ENCODE results near the gene BRD9. TPM values are rescaled to one million over a fixed set of nuclear protein-coding genes. Genes with fewer than 3 reads are reported as not detected.
A peak's percentile ranks its signal among the peaks of the same experiment; 100 is the strongest.

The BRD9 gene
- total RNA-seq, 1 donor from 2014 or later = 33.8 TPM

DNA sequence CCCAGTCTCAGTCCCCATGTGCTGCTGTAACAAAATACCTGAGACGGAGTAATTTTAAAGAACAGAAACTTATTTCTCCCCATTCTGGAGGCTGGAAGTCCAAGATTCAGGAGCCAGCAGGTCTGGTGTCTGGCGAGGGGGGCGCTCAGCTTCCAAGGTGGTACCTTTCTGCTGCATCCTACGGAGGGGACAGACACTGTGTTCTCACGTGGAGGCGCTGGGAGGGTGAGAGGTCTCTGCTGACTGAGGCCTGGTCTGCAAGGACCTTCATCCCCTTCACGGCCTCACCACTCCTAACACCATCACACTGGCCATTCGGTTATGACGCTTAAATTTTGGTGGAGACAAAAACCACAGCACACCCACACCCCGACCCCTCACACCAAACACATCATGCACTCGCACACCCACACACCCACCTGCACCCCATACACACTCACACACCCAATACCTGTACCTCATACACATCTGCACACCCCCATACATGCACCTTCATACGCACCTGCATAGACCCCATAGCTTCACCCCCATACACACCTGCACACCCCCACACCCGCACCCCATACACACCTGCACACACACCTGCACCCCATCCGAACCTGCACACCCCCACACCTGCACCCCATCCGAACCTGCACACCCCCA lies 32.0 kb downstream of the BRD9 start:
- no peak for DNase-seq
- H3K9me3 ChIP-seq = no peaks in the 10 kb centered on the region
- no peaks in the 10 kb centered on the region for H3K4me1 ChIP-seq
- H3K4me3 ChIP-seq = no peak overlapping the region
- intact Hi-C loops (cut with DNase I) = no loop called here
- H3K36me3 ChIP-seq = peaks cover 26% of the 10 kb centered on the region
- TF ChIP-seq, protein P1, sequence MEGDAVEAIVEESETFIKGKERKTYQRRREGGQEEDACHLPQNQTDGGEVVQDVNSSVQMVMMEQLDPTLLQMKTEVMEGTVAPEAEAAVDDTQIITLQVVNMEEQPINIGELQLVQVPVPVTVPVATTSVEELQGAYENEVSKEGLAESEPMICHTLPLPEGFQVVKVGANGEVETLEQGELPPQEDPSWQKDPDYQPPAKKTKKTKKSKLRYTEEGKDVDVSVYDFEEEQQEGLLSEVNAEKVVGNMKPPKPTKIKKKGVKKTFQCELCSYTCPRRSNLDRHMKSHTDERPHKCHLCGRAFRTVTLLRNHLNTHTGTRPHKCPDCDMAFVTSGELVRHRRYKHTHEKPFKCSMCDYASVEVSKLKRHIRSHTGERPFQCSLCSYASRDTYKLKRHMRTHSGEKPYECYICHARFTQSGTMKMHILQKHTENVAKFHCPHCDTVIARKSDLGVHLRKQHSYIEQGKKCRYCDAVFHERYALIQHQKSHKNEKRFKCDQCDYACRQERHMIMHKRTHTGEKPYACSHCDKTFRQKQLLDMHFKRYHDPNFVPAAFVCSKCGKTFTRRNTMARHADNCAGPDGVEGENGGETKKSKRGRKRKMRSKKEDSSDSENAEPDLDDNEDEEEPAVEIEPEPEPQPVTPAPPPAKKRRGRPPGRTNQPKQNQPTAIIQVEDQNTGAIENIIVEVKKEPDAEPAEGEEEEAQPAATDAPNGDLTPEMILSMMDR (IDR thresholded peaks at IDR 0.05) = no peak
- no peaks in the 10 kb centered on the region for H3K27me3 ChIP-seq
- no peak for ATAC-seq
- no peak overlapping the region for H3K27ac ChIP-seq

DNA sequence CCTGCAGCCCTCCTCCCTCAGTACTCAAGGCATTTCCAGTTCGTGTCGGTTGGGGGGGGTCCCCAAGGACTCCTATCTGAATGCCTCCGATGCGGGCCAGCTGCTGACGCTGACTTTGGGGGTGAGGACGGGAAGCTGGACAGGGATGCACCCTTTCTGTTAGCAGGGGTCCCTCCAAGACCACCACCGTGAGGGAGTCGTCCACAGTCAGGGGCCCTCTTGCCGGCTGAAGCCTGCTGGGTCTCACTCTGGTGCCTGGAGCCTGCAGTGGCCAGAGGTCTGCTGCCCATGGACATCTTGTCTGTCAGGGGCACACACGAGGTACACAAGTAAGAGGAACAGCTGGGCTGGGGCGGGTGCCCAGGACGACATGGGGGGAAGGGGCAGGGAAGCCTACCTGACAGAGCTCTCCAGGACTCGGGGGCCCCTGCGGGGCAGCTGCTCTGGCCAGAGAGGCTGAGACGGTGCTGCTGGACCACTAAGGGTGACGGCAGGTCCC lies 32.8 kb downstream of the BRD9 start:
- ATAC-seq (no peak), DNase-seq (no peak)
- Histone ChIP-seq H3K9me3 (no peaks in the 10 kb centered on the region), H3K4me3 (no peak overlapping the region), H3K36me3 (peaks cover 18% of the 10 kb centered on the region), H3K27me3 (no peaks in the 10 kb centered on the region), H3K27ac (no peak overlapping the region), H3K4me1 (no peaks in the 10 kb centered on the region)
- intact Hi-C loops (cut with DNase I) = no loop called here
- TF ChIP-seq, protein P1 (IDR thresholded peaks at IDR 0.05) = no peak

DNA sequence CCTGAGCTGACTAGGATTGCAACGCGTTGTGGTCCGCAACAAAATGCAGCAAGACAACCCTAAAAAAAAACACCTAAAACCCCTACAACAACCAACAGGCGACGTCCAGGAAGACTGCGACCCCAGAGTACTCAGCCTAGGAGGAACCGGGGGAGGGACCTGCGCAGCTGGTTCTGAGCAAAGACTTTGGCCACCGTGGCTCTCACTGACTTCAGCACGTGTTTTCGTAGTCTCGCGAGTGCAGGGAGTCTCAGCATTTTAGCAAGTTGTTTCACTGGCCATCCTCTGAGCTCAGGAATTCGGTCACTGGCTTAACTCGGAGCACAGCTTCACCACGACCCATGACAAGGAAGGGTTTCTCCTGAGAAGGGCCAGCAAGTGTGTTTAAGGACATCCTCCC lies 33.2 kb downstream of the BRD9 start:
- Histone ChIP-seq H3K36me3 (peaks cover 14% of the 10 kb centered on the region), H3K4me1 (no peaks in the 10 kb centered on the region), H3K27me3 (no peaks in the 10 kb centered on the region), H3K9me3 (no peaks in the 10 kb centered on the region), H3K4me3 (no peak overlapping the region), H3K27ac (no peak overlapping the region)
- TF ChIP-seq, protein P1 (IDR thresholded peaks at IDR 0.05) = no peak
- ATAC-seq (no peak), DNase-seq (no peak)
- intact Hi-C loops (cut with DNase I) = no loop called here

DNA sequence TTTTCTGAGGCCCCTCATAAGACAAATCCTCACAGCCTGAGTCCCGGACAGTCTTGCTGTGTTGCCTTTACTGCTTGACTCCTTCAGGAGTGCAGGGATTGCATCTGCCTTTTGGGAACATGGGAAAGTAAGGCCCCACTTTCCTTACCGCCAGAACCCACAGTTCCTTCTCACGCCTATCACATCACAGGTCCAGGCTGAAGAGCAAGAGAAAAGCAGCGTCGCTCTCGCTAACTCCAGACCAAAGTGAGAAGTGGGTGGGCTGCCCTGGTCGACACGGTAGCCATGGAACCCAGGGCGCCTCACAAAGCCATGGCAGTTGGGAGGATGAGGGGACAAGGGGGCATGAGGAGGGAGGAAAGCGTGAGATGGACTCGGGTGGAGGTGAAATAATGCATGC lies 33.9 kb downstream of the BRD9 start:
- H3K4me1 ChIP-seq = no peaks in the 10 kb centered on the region
- ATAC-seq (no peak), DNase-seq (no peak)
- no peaks in the 10 kb centered on the region for H3K27me3 ChIP-seq
- no peak overlapping the region for H3K4me3 ChIP-seq
- intact Hi-C loops (cut with DNase I) = no loop called here
- TF ChIP-seq, protein P1 (IDR thresholded peaks at IDR 0.05) = no peak
- H3K9me3 ChIP-seq = no peaks in the 10 kb centered on the region
- H3K36me3 ChIP-seq = peaks cover 7% of the 10 kb centered on the region
- H3K27ac ChIP-seq = no peak overlapping the region

DNA sequence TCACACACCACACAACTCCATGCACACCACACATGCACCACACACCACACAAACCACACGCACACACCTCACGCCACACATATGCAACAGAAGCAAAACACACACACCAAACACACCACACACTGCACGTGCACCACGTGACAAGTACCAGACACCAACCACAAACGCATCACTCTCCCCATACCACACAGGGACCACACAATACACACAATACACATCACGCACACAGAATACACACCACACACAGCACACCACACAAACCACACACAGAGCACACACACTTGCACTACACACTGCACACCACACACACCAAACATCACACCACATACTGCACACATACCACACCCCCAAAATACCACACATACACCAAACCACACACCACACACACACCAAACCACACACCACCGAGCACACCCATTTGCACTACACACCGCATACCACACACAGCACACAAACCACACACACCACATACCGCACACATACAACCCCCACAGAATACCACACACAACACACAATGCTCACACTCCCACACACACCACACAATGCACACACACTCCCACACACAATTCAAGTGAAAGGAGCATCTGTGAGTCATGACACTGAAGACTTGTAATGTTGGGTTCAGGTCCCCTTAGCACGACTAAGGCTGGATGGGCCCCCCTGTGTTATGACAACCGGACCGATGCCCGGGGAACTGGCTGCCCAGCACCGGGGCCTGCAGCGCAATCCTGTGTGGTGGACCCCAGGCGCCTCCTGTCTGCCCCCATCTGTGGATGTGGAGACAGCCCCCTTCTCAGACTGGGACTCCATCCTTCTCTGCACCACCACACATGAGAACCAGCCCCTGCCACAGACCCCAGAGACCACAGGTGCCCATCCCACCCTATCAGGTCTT lies 35.8 kb downstream of the BRD9 start:
- peak; percentile 49 for DNase-seq
- Histone ChIP-seq H3K36me3 (no peaks in the 10 kb centered on the region), H3K27ac (no peak overlapping the region), H3K27me3 (peaks cover under 1% of the 10 kb centered on the region), H3K4me3 (no peak overlapping the region), H3K4me1 (no peaks in the 10 kb centered on the region), H3K9me3 (no peaks in the 10 kb centered on the region)
- peak; percentile 3 for ATAC-seq
- TF ChIP-seq, protein P1 (IDR thresholded peaks at IDR 0.05) = no peak
- intact Hi-C loops (cut with DNase I) = no loop called here

Data from upper lobe of right lung (tissue), 1 donor.